ENCODE measurements around the gene OGDH.
"Not testable (repeated sequence)": the region's sequence is repeated elsewhere in the genome, so short reads cannot be mapped to it uniquely, and the experiment has no call there.

Gene OGDH

GRCh38 chr7:44673771-44674170, 67.3 kb downstream of the OGDH start:
- no peak for DNase-seq

- DNase-seq: no peak
These were observed 68.0 kb downstream of the OGDH start for GRCh38 chr7:44674381-44674780.

- no peak for DNase-seq
These were observed 70.3 kb downstream of the OGDH start for GRCh38 chr7:44676776-44677175.

DNA sequence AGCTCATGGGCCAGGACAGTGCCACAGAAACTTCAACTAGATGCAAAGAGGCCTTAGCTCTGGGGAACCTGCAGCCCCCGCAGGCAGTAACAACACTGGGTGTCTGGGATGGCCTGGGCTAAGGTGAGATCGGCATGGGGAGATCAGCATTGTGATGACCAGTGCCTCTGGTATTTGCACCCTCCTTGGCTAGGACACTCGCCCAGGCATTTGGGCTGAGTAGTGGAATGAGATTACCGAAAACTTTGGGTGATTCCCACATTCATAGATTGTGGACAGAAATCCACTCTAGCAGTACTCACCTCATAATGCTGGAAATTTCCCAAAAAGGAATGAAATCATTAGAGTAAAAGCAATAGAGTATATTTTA, 71.7 kb downstream of the OGDH start:
- DNase-seq: no peak

DNA sequence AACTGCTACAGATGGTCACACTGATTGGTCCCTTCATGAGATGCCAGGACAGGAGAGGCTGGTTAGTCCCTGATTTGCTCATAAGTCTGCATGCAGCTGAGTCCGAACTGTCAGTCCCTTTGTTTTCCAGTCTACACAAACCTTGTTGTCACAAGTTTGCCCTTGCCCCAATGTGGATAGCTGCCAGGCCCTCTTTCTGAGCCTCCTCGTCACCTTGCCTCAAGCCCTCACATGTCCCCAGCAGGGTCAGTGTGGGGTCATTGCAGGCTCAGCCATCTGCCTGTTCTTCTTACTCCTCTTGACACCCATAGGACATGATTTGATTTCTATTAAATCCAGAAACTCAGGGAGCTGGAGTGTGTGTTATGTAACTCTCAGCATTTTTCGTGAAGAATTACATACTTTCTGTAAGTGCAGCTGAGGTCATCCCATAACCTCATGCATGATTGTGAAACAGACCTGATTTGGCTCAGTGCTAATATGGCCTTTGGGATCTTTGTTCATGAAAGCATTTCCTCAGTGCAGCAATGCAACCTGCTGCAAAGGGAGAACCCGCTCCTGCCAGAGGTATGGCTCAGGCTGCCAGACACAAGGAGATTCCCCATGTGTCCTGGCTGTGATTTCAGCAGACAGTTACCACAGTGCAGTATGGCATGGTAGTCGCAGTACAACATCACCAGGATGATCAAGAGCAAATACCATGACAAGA, 72.2 kb downstream of the OGDH start:
- no peak for DNase-seq

GRCh38 chr7:44681645-44682044, 75.2 kb downstream of the OGDH start:
- DNase-seq: no peak

DNA sequence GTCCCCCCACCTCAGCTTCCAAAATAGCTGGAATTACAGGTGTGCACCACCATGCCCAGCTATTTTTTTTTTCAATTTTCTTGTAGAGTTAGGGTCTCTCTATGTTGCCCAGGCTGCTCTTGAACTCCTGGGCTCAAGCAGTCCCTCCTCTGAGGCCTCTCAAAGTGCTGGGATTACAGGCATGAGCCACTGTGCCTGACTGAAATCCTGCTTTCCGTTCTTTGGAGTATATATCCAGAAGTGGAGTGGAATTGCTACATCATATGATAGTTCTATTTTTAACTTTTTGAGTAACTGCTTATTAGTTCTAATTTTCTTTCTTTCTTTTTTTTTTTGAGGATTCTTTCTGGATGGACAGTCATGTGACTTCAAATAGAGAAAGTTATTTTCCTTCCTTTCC, 79.3 kb downstream of the OGDH start:
- DNase-seq: no peak

- no peak for DNase-seq
These were observed 83.0 kb downstream of the OGDH start for GRCh38 chr7:44689427-44689826.

DNA sequence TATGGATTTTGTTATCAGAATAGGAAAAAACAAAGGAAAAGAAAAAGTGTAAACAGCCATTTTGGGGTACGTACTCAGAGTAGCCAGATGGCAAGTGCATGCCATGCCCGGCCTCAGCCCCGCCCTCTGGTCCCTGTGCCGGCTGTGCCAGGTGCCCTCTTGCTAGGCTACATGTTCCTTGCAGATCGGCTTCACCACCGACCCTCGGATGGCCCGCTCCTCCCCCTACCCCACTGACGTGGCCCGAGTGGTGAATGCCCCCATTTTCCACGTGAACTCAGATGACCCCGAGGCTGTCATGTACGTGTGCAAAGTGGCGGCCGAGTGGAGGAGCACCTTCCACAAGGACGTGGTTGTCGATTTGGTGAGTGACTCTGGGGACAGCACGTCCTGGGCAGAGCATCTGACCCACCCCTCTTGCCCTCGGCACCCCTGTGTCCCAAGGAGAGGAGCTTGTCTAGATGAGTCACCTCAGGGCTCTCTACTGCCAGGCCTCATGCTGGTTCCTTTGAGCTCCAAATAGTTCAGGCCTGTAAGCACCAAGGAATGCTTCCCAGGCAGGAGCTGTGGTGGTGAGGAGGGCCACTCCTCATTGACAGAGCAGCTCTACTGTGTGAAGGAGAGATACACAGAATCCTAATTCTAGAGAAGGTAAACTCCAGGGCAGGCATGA, 87.3 kb downstream of the OGDH start:
- no peak for DNase-seq

- no peak for DNase-seq
These were observed 87.9 kb downstream of the OGDH start for GRCh38 chr7:44694326-44694725.

GRCh38 chr7:44694766-44695165, 88.3 kb downstream of the OGDH start:
- no peak for DNase-seq

GRCh38 chr7:44695756-44696155, 89.3 kb downstream of the OGDH start:
- DNase-seq: no peak

GRCh38 chr7:44696728-44697127, 90.3 kb downstream of the OGDH start:
- no peak for DNase-seq

- DNase-seq: no peak
These were observed 91.0 kb downstream of the OGDH start for GRCh38 chr7:44697136-44698045.

GRCh38 chr7:44698046-44698580, 91.7 kb downstream of the OGDH start:
- no peak for DNase-seq

DNA sequence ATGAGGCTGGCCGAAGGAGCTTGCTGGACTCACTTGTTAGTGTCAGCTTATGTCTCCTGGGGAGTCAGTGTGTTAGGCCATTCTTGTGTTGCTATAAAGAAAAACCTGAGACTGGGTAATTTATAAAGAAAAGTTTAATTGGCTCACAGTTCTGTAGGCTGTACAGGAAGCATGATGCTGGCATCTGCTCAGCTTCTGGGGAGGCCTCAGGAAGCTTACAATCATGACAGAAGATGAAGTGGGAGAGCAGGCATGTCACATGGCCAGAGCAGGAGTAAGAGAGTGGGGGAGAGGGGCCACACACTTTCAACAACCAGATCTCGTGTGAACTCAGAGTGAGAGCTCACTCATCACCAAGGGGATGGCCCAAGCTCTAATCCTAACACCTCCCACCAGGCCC, 93.2 kb downstream of the OGDH start:
- not testable (repeated sequence) for DNase-seq

DNA sequence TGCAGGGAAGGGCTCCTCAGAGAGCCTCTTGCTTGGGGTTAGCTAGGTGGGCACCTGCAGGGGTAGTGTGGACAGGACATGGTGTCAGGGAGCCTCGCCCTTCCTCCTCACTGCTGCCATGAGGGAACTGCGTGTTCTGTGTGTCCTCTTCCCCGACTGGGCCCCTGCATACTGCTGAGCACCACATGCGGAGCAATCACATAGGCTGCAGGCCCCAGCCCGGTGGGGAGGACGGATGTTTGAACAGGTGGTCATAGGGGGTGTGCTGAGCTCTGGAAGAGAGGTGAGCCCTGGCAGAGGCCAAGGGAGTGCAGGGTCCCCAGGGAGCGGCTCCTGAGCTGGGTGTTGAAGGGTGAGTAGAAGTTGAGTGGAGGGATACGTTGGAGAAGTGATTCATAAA, 93.9 kb downstream of the OGDH start:
- no peak for DNase-seq

DNA sequence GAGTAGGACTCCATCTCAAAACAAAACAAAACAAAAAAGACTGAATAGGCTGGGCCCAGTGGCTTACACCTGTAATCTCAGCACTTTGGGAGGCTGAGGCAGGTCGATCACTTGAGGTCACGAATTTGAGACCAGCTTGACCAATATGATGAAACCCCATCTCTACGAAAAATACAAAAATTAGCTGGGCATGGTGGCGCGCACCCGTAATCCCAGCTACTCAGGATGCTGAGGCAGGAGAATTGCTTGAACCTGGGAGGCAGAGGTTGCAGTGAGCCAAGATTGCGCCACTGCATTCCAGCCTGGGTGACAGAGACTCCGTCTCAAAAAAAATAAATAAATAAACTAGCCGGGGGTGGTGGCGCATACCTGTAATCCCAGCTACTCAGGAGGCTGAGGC, 97.0 kb downstream of the OGDH start:
- DNase-seq: not testable (repeated sequence)

GRCh38 chr7:44703921-44704320, 97.5 kb downstream of the OGDH start:
- no peak for DNase-seq

DNA sequence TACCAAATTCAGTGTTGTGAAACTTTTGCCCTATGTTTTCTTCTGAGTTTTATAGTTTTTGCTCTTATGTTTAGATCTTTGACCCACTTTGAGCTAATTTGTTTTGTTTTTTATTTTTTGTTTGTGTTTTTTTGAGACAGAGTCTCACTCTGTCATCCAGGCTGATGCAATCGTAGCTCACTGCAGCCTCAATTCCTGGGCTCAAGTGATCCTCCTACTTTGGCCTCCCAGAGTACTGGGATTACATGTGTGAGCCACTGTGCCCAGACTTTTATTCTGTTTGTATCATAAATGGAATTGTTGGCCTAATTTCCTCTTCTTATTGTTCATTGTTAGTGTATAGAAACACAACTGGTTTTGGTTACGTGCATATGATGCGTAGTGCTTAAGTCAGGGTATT, 99.0 kb downstream of the OGDH start:
- DNase-seq: no peak

GRCh38 chr7:44706788-44707557, 100.5 kb downstream of the OGDH start:
- DNase-seq: no peak

GRCh38 chr7:44707558-44708230, 101.3 kb downstream of the OGDH start:
- no peak for DNase-seq

Measured in CD4-positive, alpha-beta T cell treated with Interleukin-10 for 1 hour (primary cell).